NCI-H187 (cell line): ENCODE measurements around the gene MRPS27.

Experiments
- DNase-seq, 2 experiments: peaks; one replicate each; lab custom pipeline; 2025; lab: John Stamatoyannopoulos, UW

MRPS27 gene

DNA sequence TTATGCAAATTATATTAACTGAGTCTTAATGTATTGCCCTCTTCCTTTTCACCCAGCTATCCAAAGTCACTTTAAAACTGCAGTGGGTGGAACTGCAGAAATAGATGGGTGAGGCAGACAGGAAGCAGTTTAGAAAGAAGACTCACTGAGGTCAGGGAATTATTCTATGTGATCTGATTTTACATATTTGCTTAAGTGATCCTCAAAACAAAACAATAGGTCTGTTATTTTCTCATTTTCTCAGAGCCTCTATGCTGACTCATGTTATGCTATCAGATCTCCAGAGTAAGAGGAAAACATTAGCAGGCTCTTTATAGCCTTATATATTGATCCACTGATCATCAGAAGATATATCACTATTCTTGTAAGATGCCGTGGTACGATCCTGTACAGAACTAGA lies 63.5 kb downstream of the MRPS27 start:
- DNase-seq: no peak

DNA sequence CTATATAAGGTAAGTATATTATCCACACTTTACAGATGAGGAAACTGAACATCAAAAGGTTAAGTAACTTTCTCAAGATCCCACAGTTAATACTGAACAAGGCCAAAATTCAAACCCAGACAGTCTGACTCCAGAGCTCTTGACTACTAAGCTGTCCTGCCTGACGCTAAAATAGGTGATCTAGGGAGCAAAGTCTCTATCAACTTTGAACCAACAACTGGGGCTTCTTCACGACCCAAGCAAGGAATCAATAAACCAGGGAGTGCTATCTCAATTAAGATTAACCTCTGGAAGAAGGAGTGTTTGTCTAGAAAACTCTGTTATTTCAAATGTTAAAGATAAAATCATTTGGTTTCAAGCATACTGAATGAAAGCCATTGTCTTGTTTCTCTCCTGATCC lies 64.4 kb downstream of the MRPS27 start:
- DNase-seq: no peak

DNA sequence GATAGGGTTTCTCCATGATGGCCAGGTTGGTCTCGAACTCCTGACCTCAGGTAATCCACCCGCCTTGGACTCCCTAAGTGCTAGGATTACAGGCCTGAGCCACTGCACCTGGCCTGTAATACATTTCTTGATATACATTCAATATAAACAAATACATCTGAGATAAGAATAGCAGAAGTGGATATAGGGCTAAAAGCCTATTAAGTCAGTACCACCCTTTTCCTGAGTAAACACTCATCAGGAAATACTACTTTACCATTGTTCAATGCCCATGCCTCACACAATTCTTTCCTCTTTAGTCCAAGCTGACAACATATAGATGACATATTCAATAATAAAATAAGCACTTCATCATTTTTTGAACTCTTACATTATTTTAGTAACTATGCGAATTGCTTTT lies 64.8 kb downstream of the MRPS27 start:
- DNase-seq: no peak

DNA sequence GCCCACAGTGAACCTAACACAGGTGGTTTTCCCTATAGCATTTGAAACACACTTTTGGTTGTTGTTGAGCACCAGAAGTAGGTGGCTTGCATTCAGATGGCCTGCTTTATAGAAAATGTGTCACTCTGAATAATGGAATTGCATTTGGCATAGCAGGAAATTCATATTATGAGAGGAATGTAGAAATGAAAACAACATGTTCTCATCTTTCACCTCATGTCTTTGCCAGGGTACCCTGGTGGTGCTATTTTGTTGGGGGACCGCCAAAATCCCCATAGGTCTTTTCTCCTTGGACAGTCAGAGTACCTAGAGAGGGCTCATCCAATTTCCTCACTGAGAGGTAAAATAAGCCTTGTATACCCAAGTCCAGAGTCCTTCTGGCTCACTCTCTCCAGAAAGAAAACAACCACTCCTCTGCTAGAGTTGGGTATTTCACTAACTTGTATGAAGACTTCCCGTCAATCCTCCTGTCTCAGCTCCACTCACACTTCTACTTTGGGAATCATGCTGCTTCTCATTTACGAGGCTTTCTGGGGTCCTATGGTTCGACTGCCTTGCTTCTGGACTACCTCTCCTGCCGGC lies 67.4 kb downstream of the MRPS27 start:
- DNase-seq: no peak

DNA sequence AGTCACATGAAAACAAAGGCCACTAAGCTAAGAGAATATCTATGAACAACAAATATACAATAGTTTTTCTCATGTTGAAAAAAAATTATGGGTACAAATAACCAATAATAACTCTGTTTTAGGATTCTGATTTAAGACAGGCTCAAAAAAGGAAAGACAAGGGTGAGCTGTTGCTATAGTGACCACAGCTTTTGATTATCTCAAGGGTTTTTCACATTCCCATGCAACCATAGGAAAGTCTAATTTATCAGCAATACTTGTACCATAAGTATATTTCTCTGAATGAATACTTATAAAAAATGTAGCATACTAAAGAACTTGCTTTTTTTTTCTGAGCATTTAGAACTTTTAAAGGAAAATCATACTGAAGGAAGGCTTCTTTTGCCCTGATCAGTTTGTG lies 68.0 kb downstream of the MRPS27 start:
- DNase-seq: no peak

DNA sequence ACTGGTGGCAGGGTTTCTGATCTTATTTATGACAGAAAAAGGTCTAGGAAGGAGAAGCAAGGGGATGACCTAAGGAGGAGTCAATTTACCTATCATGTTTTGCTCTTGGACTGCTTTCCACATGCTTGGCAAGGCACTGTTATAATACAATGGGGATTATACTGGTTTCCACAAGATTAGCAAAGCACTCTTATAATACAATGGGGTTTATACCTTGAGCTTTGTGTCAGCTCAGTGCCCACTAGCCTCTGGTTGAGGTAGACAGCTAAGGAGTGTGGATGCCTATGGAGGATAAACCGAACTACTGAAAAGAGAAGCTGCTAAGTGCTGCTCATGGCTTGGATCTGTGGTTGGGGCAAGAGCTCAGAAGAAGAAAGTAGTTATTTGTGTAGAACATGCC lies 68.7 kb downstream of the MRPS27 start:
- DNase-seq: no peak

DNA sequence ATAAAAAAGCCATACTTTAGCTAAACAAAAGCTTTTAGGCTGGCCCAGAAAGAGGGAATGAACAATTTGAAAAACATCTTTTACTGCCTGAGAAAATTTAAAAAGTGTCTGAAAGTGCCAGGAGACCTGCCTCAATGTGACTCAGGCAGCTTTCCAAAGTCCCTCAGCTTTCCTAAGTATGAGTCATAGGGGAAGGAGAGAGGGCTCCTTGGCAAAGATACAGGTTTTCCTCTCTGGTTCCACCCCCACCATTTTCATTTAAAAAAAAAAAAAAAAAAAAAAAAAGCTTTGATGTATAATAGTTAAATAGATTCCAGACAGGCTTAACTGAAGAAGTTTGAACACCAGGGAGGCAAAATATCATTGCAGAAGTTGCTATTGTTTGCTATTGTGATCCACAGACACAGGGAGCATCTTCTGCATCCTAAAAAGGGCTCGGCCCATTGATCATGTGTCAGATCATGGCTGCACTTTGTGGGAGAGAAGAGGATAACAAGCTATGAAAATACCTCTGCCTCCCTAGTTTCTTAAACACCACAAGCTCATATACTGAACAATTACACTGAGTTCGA lies 71.5 kb downstream of the MRPS27 start:
- no peak for DNase-seq

DNA sequence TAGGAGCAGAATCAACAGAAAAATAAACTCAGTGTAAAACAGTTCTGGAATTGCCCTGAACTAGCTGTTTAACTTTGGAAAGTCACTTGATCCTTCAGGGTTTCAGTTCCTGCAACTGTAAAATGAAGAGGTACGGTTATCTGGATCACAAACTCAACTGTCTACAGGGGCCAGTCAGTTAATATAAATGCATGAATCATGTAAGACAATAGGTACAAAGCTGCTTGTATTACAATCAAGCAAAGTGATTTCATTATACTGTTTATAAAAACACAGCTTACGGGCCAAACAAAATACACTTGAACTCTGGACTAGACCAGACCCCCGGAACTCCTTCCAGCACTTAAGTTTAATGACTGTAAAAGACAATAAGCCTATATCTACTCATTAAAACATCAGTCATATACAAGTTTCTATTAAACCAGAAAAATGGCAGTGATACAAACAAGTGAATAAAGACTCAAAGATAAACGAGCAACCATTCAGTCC lies 73.0 kb downstream of the MRPS27 start:
- no peak for DNase-seq

DNA sequence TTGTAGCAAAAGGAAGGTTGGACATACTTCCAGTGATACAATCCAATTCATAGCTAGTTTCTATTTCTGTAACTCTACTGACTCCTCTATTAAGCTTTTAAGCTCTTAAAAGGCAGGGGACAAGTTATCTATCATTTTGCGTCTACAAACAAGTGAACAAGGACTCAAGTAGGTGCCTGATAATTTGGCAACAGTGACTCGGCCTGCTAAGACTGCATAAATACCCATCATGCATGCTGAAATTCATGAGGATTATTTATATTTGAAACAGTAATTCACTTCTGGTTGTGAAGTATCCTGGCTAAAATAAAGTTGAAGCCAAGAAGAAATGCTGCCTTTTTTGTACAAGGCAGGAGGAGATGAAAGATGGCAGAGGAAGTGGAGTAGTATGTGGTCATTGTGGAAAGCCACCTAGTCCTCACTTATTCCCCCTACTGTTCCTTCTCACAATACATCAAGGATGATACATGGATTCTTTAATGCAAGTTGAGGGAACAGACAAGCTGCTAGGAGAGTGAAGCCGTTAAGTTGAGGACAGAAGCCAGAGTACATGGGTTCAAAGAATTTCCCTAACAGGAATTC lies 74.0 kb downstream of the MRPS27 start:
- no peak for DNase-seq

DNA sequence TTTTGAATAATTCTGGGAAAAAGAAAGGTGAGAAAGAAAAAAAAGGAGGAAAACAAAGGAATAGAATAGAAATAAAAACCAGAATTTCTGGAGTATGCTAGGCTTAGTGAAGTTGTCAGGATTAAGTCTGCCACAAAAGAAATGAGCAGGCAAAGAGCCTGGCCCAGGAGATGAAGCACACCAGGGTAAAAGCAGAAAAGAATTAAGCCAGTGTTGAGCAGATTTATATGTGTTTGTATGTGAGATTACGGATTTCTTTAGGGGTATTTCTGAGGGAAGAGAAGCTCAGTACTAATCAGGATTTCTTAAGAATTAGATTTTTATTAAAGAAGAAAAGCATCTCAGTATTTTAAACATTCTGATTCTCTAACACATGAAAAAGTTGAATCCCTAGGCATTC lies 74.5 kb downstream of the MRPS27 start:
- no peak for DNase-seq

DNA sequence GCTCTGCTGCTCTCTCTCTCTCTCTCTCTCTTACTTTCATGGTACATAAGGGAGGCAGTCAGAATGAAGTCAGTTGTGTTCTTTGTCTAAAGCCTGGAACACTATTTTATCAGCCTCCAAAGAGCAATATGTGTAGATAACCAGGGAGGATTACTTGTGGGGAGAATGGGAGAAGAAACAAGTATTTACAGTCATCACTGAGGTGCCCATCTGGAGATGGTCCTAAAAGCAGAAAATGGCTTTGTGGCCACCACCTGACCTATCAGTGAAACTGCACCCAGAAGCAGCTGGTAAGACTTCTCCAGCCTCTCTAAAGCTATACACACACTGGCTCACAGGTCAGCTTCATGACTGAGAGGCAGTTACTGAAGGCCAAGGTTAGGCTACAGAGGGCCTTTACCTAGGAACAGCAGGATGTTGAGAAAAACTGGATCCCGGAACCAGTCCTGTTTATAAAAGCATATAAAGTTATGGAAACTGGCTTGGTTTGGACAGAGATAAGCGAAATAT lies 75.1 kb downstream of the MRPS27 start:
- no peak for DNase-seq

DNA sequence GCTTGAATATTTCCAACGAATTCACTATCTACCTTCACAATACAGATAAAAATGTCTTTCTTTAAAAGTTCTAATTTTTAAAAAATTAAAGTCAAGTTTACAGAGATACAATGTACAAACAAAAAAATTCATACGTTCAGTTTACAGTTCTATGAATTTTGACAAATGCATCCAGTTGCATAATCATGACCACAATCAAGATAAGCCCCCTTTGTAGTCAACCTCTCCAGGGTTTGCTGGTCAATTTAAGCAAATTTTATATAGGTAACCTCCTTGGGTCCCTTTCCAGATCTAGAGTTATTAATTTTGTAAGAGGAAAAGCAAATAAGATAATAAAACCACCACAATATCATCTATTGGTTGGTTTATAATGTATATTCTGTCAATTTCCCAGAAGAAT lies 76.3 kb downstream of the MRPS27 start:
- no peak for DNase-seq

DNA sequence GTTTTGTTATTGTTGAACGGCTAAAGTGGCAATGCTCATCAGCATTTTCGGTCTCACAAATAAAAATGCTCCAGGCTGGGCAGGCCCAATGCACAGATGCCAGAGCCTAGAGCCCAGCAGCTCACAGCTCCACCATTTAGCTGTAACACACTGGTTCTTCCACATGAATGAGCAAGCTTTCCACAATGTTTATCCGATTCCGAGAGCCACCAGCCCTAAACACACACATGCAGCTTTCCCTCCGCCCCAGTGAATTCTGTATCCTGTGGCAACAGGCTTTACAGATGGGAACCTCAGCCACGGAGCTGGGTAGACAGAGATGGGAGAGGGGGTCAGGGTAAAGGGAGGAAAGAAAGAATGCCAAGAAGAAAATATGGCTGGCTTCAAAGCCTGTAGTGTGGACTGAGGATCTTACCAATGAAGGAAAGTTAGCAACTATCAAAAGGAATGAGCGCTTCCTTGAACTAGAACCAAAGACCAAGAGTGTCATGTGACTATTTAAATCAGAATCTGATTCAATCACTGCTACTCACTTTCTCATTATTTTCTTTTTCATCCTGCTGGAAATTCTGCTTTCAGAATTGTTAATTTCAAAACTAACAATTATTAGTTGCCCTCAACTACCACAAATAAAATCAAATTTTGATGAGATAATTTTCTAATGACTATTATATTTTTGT lies 77.1 kb downstream of the MRPS27 start:
- DNase-seq: no peak

DNA sequence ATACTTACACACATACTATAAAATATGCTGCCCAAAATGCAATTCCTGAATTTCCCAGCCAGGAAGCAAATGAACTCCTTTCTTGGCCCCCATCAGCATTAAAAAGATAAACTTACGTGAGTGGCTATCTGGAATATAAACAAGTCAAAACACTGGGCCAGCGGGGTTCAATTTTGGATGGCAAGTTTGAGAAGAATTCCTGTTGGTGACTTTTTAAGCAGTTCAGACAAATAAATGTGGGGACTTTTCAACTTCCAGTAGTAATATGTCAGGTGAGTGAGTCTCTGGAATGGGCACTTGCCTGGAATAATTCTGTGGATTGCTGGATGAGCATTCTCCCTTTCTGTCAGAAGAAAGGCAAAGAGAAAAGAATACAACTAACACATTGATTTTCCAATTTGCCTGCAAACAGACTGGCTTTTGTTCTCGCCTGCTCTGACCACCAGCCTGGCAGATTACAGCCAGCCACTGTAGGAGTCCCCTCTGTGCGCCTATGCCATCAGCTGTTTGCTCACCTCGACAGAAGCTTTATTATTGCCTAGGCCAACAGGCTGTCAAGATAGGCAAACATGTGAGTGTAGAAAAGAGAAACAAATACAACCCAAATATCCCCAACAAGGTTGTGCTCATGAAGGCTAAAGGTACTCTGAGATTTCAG lies 78.6 kb downstream of the MRPS27 start:
- DNase-seq: no peak

DNA sequence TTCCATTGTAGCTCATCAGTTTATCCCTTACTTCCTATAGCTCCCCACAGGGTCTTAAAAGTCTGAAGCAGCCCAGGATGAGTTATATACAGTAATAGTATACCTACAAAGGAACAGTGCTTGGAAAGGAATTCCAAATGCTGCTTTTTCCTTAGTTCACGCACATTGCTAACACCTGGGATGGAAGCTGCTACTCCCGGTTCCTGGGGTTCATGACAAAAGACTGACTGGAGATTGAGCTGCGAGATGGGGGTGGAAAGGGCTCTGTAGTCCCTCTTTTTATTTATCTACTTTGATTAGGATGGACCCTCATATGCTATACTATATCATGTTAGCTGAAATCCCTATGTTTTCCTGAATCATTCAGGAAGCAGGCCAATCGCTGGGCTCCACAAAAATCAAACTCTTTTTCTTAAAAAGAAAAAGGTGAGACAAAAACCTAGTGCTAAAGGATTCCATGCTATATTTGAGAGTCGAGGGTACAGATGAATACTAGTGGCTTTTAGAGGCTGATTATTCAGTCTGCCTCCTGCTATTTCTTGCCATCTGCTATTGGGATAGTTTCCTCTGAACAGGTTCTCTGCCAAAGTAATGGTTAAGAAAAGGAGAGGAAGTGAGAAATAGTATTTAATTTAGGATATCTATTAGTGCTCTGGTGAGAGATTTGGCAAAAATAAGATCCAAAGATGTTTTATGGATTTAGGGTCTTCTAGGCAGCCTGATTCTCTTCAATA lies 81.2 kb downstream of the MRPS27 start:
- no peak for DNase-seq

DNA sequence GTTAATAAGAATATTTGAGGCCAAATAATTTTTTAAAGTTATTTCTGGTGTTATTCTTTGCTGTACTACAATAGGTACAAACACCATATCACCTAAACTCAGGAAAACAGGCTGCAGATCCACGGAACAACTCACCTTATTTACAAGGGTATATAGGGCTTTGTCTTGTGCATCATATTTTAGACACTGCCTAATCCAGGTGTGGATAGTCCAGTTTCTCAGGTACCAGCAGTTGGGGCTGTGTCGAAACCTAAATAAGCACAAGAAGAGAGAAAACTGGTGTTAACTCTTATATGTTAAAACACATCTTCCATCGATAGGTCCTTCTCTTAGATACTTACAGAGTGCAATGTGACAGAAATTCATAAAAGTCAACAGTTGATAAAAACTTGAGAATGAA lies 82.2 kb downstream of the MRPS27 start:
- DNase-seq: no peak

DNA sequence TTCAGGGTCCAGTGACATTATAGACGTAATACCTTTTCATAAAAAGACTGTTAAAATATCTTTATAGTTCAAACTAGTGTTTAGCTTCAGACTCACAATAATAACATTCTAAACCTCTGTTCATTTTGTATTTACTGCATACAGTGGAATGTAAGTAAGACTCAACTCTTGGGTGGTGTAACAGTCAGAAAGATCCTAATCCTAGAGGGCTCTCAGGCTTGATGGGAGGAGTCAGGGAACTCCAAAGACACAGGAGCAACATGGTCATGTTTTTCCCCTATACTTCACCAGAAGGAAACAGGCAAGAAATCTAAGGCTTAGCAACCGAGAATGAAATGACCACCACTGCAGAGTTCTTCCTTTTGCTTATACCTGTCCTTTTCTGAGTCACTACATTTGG lies 82.6 kb downstream of the MRPS27 start:
- DNase-seq: no peak

DNA sequence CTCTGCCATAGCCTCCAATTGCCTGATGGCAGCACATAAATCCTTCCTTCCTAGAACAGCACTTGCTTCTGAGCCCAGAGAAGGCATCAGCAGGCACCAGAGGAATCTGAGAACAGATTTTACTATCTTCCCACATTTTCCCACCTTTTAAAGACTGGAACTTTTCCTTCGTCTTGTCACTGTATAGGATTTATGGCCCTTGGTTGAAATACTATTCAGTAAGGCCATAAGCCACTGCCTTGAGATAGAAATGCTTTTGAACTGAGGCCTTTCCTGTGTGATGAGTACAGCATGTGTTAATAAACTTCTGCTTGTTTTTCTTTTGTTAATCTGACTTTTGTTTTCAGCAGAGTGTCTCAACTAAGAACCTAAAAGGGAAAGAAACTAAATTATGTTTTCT lies 84.3 kb downstream of the MRPS27 start:
- no peak for DNase-seq

DNA sequence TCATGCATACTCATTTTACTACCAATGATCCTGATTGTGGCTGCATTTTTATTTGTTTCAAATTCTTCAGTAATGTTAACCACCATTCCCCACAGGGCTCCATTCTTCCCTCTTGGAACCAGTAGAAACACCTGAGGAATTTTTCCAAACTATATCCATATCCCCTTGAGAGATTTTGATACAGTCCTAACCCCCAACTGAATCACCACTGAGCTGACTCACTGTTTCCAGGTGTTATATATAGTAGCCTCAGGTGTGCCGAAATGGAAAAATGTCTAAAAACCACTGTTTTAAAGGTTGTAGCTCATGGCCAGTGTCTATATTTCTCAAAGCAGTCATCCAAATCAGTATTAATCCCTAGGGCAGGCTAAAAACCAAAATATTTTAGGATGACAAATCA lies 85.2 kb downstream of the MRPS27 start:
- no peak for DNase-seq

DNA sequence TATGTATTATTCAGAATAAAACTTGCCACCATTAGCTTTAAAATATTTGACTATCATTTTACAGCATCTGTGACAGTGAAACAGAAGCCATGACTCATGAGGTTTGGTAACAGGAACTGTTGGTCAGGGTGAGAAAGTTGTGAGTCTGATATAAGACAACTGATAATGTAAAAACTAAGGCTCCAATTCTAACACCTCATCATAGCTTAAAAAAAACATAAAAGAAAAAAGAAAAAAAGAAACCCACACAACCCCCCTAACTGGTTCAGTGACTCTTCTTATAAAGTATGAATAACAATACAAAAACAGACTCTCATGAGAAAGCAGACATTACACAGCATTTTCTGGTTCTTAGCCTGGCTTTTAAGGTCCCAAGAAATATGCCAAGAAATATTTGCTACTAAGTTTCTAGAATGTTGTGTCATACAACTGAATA lies 85.8 kb downstream of the MRPS27 start:
- DNase-seq: no peak

DNA sequence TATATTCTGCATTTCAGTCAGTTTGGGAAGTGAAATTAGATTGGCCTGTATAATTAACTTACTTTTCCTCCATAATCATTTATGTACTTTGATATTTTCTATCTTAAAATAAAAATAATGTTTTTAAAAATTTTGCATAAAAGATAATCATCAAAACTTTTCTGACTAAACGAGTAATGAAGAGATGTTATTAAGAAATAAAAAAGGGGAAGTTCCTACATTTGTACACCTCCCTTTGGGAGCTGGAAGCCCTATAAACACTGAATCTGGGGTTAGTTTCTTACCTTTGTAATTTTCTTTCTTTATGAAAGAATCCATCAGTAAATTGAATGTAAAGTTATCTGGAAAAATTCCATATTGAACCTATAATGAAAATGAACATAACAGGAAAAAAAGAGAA lies 86.2 kb downstream of the MRPS27 start:
- DNase-seq: no peak

DNA sequence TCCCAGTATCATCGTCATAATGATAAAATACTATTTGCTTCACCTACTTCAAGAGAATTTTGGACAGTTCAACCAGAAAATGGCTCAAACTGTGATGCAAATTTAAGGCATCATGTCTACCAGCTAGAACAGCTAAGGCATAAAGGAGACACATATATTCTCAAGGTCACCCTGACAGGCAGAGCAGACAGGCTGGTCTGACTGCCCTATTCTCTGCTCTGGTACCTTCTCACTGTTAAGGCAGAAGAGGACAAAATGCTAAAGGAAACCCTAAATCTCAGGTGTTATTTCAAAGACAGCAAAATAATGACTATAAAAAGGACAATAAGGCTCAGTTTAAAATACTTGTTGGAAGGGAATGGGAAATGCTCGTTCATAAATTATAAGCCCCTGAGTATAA lies 87.2 kb downstream of the MRPS27 start:
- DNase-seq: no peak
